Measurements from ENCODE around the gene NDUFV2.

The NDUFV2 gene

DNA sequence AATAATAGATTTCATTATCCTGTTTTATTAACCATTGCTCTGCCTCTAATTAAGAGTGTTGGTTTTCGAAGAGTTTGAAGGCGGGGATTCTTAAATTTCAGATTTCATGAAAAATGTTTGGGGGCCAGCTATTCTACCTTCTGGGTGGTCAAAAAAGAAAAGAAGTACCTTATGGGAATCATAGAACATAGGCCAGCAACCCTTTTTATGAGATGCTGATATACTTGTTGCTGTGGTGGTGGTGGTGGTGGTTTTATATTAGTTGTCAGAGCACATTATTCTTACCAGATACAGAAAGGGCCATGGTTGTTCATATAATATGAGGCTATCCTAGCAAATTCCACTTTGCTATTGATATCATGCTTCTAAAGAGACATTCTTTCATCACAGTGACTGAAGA, 38.5 kb downstream of the NDUFV2 start:
- TF ChIP-seq GATA3 (IDR thresholded peaks at IDR 0.05; ENCODE audit: low read depth, low read length) (no peak), GATA2 (IDR thresholded peaks at IDR 0.05; ENCODE audit: low read depth, low read length) (no peak)

DNA sequence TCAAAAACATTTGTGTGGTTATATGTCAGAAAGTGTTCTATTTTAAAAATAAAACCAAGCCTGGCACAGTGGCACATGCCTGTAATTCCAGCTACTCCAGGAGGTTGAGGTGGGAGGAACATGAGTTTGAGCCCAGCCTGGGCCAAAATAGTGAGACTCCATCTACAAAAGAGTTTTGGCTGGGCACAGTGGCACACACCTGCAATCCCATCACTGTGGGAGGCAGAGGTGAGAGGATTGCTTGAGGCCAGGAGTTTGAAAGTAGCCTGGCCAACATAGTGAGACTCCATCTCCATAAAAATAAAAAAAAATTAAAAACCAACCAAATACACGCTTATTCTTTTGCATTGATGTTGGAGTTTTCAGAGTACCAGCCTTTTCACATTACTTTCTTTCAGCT, 43.7 kb downstream of the NDUFV2 start:
- TF ChIP-seq GATA3 (IDR thresholded peaks at IDR 0.05; ENCODE audit: low read depth, low read length) (no peak), GATA2 (IDR thresholded peaks at IDR 0.05; ENCODE audit: low read depth, low read length) (no peak)

DNA sequence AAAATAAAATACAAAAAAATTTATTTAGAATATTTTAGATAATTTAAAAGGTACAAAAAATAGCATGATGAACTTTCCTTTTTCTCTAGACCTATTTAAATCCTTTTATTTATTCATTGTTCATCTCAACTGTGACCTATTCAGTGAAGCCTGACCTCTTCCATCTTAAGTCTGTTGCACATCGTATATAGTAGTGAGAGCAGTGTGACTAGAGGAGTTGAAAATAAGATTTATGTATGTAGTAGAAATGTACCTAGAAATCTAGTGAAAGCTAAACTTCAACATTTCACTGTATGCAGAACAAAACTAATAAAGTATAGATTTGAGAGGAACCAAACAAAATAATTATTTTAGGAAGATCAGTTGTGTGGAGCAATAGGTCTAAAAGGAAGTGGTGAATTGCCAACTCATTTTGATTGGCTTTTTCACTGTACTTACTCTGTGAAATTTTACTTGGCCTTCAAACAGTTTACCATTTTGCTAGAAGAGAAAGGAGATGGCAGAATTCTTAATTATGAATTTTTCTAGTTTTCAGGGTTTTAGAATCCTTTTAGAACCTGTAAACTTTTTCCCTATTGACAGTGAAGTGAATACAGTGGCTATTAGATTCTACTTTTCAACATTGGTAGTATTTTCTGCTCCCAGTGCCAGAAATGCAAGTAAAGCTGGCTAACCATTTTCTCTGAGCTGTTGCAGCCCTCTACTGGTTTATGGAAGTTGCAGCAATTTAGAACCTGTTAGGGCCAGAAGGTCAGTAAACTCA, 45.1 kb downstream of the NDUFV2 start:
- TF ChIP-seq GATA2 (IDR thresholded peaks at IDR 0.05; ENCODE audit: low read depth, low read length) (no peak), GATA3 (IDR thresholded peaks at IDR 0.05; ENCODE audit: low read depth, low read length) (no peak)

DNA sequence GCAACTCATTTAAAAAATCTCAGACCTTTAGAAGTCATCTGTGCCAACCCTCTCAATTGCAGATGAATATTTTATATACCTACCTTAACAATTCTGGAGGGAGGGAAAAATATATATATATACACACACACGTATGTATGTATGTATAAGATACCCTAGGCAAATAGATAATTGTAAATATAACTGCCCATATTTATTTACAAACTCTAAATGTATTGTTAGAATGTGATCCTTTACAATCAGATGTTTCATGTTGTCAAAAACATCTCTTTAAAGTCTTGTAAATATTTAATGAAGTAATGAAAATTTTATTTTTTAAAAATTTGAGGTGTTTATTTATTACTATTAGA, 45.7 kb downstream of the NDUFV2 start:
- TF ChIP-seq GATA3 (IDR thresholded peaks at IDR 0.05; ENCODE audit: low read depth, low read length) (no peak), GATA2 (IDR thresholded peaks at IDR 0.05; ENCODE audit: low read depth, low read length) (no peak)

DNA sequence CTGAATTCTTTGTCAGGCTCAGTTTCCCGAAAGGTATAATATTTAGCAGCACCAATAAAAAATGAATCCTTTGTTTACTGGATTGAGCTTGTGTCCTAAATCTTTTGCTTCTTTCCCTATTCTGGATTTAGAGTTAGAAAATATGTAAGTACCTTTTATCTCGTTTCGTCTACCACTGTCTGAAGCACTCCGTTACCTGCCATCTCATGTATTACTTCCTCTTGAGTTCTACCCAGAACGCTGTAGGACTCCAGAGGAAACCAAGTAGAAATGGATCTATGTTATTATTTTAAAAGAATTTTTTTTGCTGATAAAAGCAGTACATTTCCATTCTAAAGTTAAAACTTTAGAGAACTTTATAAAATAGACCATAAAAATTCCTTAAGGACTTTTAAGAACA, 47.6 kb downstream of the NDUFV2 start:
- TF ChIP-seq GATA3 (IDR thresholded peaks at IDR 0.05; ENCODE audit: low read depth, low read length): no peak
- no peak for TF ChIP-seq GATA2 (IDR thresholded peaks at IDR 0.05; ENCODE audit: low read depth, low read length)

DNA sequence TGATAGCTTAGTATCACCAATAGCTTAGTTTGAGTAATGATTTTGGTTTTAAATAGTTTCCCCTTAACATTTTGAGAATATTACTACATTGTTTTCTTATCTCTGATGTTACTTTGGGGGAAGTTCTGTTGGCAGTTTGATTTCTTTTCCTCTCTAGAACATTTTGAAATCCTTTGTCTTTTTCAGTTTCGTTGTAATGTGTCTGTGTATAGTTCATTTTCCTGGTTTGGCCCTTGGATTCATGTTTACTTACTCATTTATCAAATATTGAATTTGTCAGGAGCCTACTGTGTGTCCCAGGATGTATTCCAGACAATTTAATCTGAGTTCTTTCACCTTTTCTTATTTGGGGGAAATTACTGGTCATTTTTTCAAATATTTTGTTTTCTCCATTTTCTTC, 50.8 kb downstream of the NDUFV2 start:
- TF ChIP-seq GATA2 (IDR thresholded peaks at IDR 0.05; ENCODE audit: low read depth, low read length) (no peak), GATA3 (IDR thresholded peaks at IDR 0.05; ENCODE audit: low read depth, low read length) (no peak)

DNA sequence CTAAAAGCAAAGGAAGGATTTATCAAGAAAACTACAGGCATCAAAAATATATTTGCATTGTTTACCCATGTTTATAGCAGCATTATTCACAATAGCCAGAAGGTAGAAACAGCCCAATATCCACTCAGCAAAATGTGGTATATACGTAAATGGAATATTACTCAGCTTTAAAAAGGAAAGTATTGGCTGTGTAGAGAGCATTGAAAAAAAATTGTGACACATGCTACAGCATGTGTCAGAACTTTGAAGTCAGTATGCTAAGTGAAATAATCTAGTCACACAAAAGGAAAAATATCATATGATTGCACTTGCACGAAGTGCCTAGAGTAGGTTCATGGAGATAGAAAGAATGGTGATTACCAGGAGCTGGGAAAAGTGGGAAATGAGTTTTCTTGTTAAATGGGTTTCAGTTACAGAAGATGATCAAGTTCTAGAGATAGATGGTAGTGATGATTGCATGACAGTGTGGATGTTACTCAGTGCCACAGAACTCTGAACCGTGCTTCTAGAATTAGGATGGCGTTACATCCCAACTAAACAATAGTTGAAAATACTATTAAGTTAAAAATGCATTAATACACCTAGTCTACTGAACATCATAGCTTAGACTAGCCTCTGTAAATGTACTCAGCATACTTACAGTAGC, 54.2 kb downstream of the NDUFV2 start:
- no peak for TF ChIP-seq GATA2 (IDR thresholded peaks at IDR 0.05; ENCODE audit: low read depth, low read length)
- no peak for TF ChIP-seq GATA3 (IDR thresholded peaks at IDR 0.05; ENCODE audit: low read depth, low read length)

DNA sequence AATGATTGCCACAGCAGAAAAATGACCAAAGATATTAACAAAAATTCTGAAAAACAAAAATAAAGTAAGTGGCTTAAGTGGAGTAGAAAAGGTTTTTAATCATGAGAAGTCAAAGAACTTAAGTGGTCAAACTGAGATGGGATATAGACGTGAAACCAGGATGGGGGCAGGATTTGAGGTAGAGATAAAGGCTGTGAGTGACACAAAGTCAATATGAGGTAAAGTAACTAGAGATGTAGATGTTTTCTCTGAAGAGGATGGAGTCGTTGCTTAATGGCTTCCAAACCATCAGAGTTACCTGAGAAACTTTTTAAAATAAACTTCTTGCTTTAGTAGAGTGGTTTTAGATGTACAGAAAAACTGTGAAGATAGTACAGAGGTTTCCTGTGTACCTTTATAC, 55.3 kb downstream of the NDUFV2 start:
- no peak for TF ChIP-seq GATA3 (IDR thresholded peaks at IDR 0.05; ENCODE audit: low read depth, low read length)
- TF ChIP-seq GATA2 (IDR thresholded peaks at IDR 0.05; ENCODE audit: low read depth, low read length): no peak

DNA sequence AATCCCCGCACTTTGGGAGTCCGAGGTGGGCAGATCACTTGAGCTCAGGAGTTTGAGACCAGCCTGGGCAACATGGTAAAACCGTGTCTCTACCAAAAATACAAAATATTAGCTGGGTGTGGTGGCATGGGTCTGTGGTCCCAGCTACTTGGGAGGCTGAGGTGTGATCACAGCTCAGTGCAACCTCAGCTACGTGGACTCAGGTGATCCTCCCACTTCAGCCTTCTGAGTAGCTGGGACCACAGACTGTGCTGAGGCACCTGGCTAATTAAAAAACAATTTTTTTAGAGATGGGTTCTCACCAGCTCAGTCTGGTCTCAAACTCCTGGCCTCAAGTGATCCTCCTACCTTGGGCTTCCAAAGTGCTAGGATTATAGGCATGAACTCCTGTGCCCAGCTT, 57.5 kb downstream of the NDUFV2 start:
- no peak for TF ChIP-seq GATA2 (IDR thresholded peaks at IDR 0.05; ENCODE audit: low read depth, low read length)
- no peak for TF ChIP-seq GATA3 (IDR thresholded peaks at IDR 0.05; ENCODE audit: low read depth, low read length)

DNA sequence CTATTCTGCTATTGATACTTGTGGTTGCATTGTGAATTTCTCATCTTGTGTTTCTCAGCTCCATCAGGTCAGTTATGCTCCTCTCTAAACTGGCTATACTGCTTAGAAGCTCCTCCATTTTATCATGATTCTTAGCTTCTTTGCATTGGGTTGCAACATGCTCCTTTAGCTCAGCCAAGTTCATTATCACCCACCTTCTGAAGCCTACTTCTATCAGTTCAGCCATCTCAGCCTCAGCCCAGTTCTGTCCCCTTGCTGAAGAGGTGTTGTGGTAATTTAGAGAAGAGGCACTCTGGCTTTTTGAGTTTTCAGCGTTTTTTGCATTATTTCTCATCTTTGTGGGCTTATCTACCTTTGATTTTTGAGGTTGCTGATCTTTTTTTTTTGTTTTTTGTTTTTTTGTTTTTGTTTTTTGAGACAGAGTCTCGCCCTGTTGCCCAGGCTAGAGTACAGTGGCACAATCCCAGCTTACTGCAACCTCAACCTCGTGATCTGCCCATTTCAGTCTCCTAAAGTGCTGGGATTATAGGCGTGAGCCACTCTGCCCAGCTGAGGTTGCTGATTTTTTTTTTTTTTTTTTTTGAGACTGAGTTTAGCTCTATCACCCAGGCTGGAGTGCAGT, 70.1 kb downstream of the NDUFV2 start:
- no peak for TF ChIP-seq GATA2 (IDR thresholded peaks at IDR 0.05; ENCODE audit: low read depth, low read length)
- no peak for TF ChIP-seq GATA3 (IDR thresholded peaks at IDR 0.05; ENCODE audit: low read depth, low read length)

DNA sequence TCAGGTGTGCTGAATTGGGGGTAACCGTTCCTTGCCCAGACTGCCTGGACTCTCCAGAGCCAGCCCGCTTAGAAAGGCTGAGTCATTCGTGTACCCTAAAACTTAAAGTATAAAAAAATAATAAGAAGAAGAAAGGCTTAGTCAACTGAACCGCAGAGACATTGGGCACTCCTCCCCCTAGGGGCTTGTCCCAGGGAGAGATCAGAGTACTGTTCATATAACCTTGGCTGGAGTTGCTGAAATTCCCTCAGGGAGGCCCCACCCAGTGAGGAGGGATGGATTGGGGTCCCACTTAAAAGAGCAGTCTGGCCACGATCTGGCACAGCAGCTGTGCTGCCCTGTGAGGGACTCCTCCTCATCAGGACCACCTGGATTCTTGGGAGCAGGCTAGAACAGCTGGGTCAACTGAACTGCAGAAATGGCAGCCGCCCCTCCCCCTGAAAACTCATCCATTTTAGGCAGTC, 71.3 kb downstream of the NDUFV2 start:
- TF ChIP-seq GATA3 (IDR thresholded peaks at IDR 0.05; ENCODE audit: low read depth, low read length): no peak
- TF ChIP-seq GATA2 (IDR thresholded peaks at IDR 0.05; ENCODE audit: low read depth, low read length): no peak

DNA sequence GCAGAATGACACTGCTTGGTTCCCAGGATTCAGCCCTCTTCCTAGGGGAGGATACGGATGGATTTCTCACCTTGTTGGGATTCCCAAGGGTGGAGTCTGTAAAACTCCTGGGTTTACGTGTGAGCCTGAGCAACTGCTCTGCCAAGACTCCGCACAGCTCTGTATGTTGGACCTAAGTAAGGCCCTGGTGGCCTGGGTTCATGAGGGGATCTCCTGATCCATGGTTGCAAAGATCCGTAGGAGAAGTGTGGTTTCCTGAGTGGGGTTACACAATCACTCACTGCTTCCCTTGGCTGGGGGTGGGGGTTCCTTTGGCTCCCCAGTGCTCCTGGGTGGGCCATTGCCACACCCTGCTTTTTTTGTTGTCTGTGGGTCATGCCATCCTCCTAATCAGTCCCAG, 71.8 kb downstream of the NDUFV2 start:
- TF ChIP-seq GATA2 (IDR thresholded peaks at IDR 0.05; ENCODE audit: low read depth, low read length) (no peak), GATA3 (IDR thresholded peaks at IDR 0.05; ENCODE audit: low read depth, low read length) (no peak)

DNA sequence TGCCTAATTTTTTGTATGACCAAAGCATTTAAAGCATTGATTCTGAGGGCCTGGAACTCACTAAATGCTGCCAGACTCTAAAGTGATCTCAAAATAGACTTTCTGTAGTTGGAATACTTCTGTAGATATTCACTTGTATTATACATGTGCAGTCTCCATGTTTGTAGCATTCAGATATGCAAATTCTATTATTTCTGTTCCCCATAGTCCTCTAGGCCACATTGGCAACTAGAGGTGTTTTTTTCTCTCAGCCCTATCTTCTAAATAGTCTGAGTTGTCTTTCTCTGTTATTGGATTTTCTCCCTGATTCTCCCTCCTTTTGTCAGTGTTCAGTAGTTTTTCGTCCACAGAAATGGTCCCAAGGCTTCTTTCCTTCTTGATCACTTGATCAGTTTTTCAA, 72.6 kb downstream of the NDUFV2 start:
- TF ChIP-seq GATA3 (IDR thresholded peaks at IDR 0.05; ENCODE audit: low read depth, low read length) (no peak), GATA2 (IDR thresholded peaks at IDR 0.05; ENCODE audit: low read depth, low read length) (no peak)

DNA sequence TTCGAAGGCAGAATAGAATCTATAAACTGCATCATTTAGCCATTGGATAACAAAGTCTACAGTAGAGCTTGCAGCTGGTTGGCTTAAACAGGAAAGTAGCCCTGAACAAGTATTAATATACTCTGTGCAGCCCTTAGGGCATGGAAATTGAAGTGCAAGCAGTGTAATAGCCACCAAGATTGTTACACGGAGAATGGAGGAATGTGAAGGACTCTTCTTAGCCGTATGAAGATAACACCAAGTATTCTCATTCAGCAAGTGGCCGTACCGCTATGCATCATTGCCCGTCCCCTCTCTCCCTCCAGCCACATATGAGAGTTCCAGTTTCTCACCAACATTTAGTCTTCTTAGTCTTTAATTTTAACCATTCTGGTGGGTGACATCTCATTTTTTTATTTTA, 74.5 kb downstream of the NDUFV2 start:
- TF ChIP-seq GATA3 (IDR thresholded peaks at IDR 0.05; ENCODE audit: low read depth, low read length): no peak
- TF ChIP-seq GATA2 (IDR thresholded peaks at IDR 0.05; ENCODE audit: low read depth, low read length): no peak

DNA sequence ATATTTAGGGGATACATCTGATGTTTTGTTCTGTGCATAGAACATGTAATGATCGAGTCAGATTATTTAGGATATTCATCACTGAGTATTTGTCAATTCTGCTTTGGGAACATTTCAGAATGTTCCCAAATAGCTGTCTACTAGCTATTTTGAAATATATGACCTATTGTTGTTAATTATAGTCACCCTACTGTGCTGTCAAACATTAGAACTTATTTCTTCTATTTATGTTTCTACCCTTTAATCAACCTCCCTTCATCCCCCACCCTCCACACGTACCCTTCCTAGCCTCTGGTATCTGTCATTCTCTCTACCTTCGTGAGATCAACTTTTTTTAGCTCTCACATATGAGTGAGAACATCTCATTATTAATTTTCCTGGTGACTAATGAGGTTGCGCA, 75.0 kb downstream of the NDUFV2 start:
- TF ChIP-seq GATA3 (IDR thresholded peaks at IDR 0.05; ENCODE audit: low read depth, low read length): no peak
- TF ChIP-seq GATA2 (IDR thresholded peaks at IDR 0.05; ENCODE audit: low read depth, low read length): no peak

Measured in SH-SY5Y (cell line).